ENCODE measurements around the gene NATD1.

The NATD1 gene

GRCh38 chr17:21247552-21248258 lies 5.5 kb downstream of the NATD1 start:
- H3K79me2 ChIP-seq (ENCODE audit: insufficient read depth, low read depth): no peaks in the 10 kb centered on the region
- no peak overlapping the region for H3K27ac ChIP-seq
- no peaks in the 10 kb centered on the region for H4K20me1 ChIP-seq (ENCODE audit: insufficient read depth)
- H3K9ac ChIP-seq: no peak overlapping the region
- no peaks in the 10 kb centered on the region for H3K36me3 ChIP-seq (ENCODE audit: insufficient read depth)
- no peak overlapping the region for H3K4me3 ChIP-seq (IDR thresholded peaks at IDR 0.05; ENCODE audit: insufficient read depth, low read depth, low read length)
- no peaks in the 10 kb centered on the region for H3K4me1 ChIP-seq (ENCODE audit: low read depth, poor library complexity, severe bottlenecking)
- H3K27me3 ChIP-seq (ENCODE audit: insufficient read depth, low read depth): no peaks in the 10 kb centered on the region
- no peak overlapping the region for H2AFZ ChIP-seq (ENCODE audit: low read depth)
- no peak overlapping the region for H3K4me2 ChIP-seq
- TF ChIP-seq CTCF (conservative IDR thresholded peaks at IDR 0.05; ENCODE audit: low read depth, low read length): no peak

DNA sequence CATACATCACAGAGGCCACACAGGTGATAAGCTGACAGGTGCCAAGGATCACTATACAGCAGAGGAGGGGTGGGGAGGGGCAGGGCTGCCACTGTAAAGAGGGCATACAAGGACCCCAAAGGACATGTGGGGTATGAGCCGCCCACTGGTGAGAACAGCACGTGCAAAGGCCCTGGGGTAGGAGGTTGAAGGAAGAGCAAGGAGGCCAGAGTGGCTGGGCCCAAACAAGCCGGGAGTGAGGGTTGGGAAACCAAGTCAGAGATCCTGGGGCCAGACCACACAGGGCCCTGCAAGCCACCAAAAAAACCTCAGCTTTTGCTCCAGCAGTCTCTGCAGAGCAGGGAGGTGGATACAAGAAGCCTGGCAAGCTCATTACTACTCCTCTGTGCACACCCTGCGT lies 6.5 kb downstream of the NATD1 start:
- no peak overlapping the region for H3K9ac ChIP-seq
- no peaks in the 10 kb centered on the region for H3K36me3 ChIP-seq (ENCODE audit: insufficient read depth)

GRCh38 chr17:21245639-21246084 lies 7.5 kb downstream of the NATD1 start:
- H3K79me2 ChIP-seq (ENCODE audit: insufficient read depth, low read depth): no peaks in the 10 kb centered on the region
- H3K27ac ChIP-seq: no peak overlapping the region
- no peaks in the 10 kb centered on the region for H3K27me3 ChIP-seq (ENCODE audit: insufficient read depth, low read depth)
- no peak overlapping the region for H2AFZ ChIP-seq (ENCODE audit: low read depth)
- no peak overlapping the region for H3K4me3 ChIP-seq (IDR thresholded peaks at IDR 0.05; ENCODE audit: insufficient read depth, low read depth, low read length)
- H3K4me2 ChIP-seq: no peak overlapping the region
- no peaks in the 10 kb centered on the region for H4K20me1 ChIP-seq (ENCODE audit: insufficient read depth)
- no peak for TF ChIP-seq CTCF (conservative IDR thresholded peaks at IDR 0.05; ENCODE audit: low read depth, low read length)
- H3K36me3 ChIP-seq (ENCODE audit: insufficient read depth): no peaks in the 10 kb centered on the region
- H3K4me1 ChIP-seq (ENCODE audit: low read depth, poor library complexity, severe bottlenecking): no peaks in the 10 kb centered on the region
- no peak overlapping the region for H3K9ac ChIP-seq

More for the DNA sequence above, 6.5 kb downstream of the NATD1 start:
- H3K4me2 ChIP-seq: no peak overlapping the region
- H2AFZ ChIP-seq (ENCODE audit: low read depth): no peak overlapping the region
- no peak overlapping the region for H3K4me3 ChIP-seq (IDR thresholded peaks at IDR 0.05; ENCODE audit: insufficient read depth, low read depth, low read length)
- H3K79me2 ChIP-seq (ENCODE audit: insufficient read depth, low read depth): no peaks in the 10 kb centered on the region
- H3K4me1 ChIP-seq (ENCODE audit: low read depth, poor library complexity, severe bottlenecking): no peaks in the 10 kb centered on the region
- no peak for TF ChIP-seq CTCF (conservative IDR thresholded peaks at IDR 0.05; ENCODE audit: low read depth, low read length)
- H3K27ac ChIP-seq: no peak overlapping the region
- H4K20me1 ChIP-seq (ENCODE audit: insufficient read depth): no peaks in the 10 kb centered on the region
- H3K27me3 ChIP-seq (ENCODE audit: insufficient read depth, low read depth): no peaks in the 10 kb centered on the region

DNA sequence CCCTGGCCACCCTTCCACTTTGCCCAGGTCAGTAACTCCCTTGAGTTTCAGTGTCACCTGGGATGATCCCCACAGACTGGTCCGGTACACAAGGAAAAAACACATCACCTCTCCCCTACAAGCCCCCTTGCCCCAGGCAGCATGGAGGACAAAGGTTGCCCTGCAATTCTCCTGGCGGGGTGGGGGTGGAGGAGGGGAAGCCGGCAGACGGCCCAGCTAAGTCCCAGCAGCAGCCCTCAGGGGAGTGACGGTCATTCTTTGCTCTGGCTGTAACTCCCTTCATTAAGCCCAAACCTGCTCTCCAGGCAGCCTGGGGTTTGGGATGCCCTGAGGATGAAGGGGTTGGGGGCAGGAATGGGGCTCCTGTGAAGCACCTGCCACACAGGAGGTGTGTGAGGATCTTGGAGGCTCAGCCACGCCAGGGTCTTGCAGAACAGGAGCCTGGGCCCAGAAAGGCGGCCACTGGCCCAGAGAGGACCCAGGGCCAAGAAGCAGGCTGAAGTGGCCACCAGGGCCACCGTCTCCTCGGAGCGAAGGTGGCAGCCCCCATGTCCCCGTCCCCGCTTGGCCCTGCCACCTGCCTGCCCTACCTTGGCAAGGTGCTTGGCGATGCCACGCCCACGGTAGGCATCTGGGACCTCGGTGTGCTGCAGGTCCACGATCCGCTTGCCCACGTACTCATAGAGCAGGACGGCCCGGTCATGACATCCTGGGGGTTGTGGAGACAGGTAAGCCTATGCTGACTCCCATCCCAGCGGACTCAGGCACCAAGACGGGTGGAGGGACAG lies 9.5 kb downstream of the NATD1 start:
- H3K27ac ChIP-seq: no peak overlapping the region
- TF ChIP-seq CTCF (conservative IDR thresholded peaks at IDR 0.05; ENCODE audit: low read depth, low read length): no peak

More for the DNA sequence above, 9.5 kb downstream of the NATD1 start:
- no peaks in the 10 kb centered on the region for H3K36me3 ChIP-seq (ENCODE audit: insufficient read depth)
- H2AFZ ChIP-seq (ENCODE audit: low read depth): no peak overlapping the region
- no peak overlapping the region for H3K4me2 ChIP-seq
- no peaks in the 10 kb centered on the region for H3K27me3 ChIP-seq (ENCODE audit: insufficient read depth, low read depth)
- H3K79me2 ChIP-seq (ENCODE audit: insufficient read depth, low read depth): no peaks in the 10 kb centered on the region
- no peaks in the 10 kb centered on the region for H3K4me1 ChIP-seq (ENCODE audit: low read depth, poor library complexity, severe bottlenecking)
- H3K4me3 ChIP-seq (IDR thresholded peaks at IDR 0.05; ENCODE audit: insufficient read depth, low read depth, low read length): no peak overlapping the region
- H4K20me1 ChIP-seq (ENCODE audit: insufficient read depth): no peaks in the 10 kb centered on the region
- H3K9ac ChIP-seq: no peak overlapping the region

Measured in KMS-11 (cell line).